Mucosa of descending colon (tissue), 3 donors: ENCODE data around the gene NCKIPSD. TPM values are rescaled to one million over a fixed set of nuclear protein-coding genes. Genes with fewer than 3 reads are reported as not detected.

Source experiments
- ATAC-seq: fragments of 200-7000 bp; cut with Tn5 transposase; one replicate; pipeline ENCODE4 v1.9.1; 2020; ENCODE audit warnings: mild to moderate bottlenecking, moderate library complexity
- DNase-seq, 3 donors: peaks; one replicate each; pipeline ENCODE4 v3.0.0-alpha.2; 2020
- H3K36me3 ChIP-seq: fragments of 200-600 bp; one replicate; pipeline ENCODE4 v1.8.0; 2021; ENCODE audit warnings: low read depth, mild to moderate bottlenecking
- H3K4me1 ChIP-seq: fragments of 200-600 bp; one replicate; pipeline ENCODE4 v1.8.0; 2021; ENCODE audit warnings: low read depth, mild to moderate bottlenecking
- H3K4me3 ChIP-seq: fragments of 200-600 bp; one replicate; pipeline ENCODE4 v1.8.0; 2021; ENCODE audit warnings: mild to moderate bottlenecking
- H3K9me3 ChIP-seq: fragments of 200-600 bp; one replicate; pipeline ENCODE4 v1.8.0; 2021; ENCODE audit warnings: mild to moderate bottlenecking
- CTCF ChIP-seq: fragments of 200-600 bp; IDR thresholded peaks from one replicate; pipeline ENCODE4 v1.8.0; 2022; ENCODE audit warnings: antibody characterized with exemption, mild to moderate bottlenecking
- intact Hi-C, 2 donors: fragments of 100-400 bp; cut with DNase I in 1 of 2; cut with micrococcal nuclease in 1 of 2; formaldehyde crosslinking; loops; one replicate each; pipeline versions ENCODE4 v1.11.0 to v1.11.1; 2022; cut with DNase I, micrococcal nuclease
- total RNA-seq, 3 donors: library from RNA; stranded (reverse); fragmentation: NEBNext Ultra II Directional in 2 of 3; extraction: Animal tissue kit (Norgen Biotek cat#: 25700) in 2 of 3; gene quantifications; one replicate each; pipeline versions ENCODE4 v1.2.1 to v1.2.4, GENCODE V29; 2021 to 2023
- donor health status: DM: no; HTN: no; CAD: no; lungs with moderate emphysema.
- donor health status: DM: no; HTN: no; CAD: no.
- donor health status: DM: no; HTN: yes; CAD: no.

The NCKIPSD gene
- total RNA-seq, 3 donors from 2014 or later = 21.7 to 27.3 (median 23.7) TPM

- H3K4me3 ChIP-seq = no peak overlapping the region
- DNase-seq = peak in 1 of 3 donors; percentile 38
- intact Hi-C loops = no loop called here
- peaks cover 12% of the 10 kb centered on the region for H3K4me1 ChIP-seq
- TF ChIP-seq CTCF = no peak
- peak; percentile 24 for ATAC-seq
- no peaks in the 10 kb centered on the region for H3K36me3 ChIP-seq
- no peaks in the 10 kb centered on the region for H3K9me3 ChIP-seq
These were observed 6.0 kb downstream of the NCKIPSD start for GRCh38 chr3:48679411-48680391.

- DNase-seq (peak in 1 of 3 donors; percentile 44), ATAC-seq (peak; percentile 19)
- no peaks in the 10 kb centered on the region for H3K9me3 ChIP-seq
- peaks cover 4% of the 10 kb centered on the region for H3K4me1 ChIP-seq
- intact Hi-C loops = no loop called here
- TF ChIP-seq CTCF = no peak
- H3K36me3 ChIP-seq = no peaks in the 10 kb centered on the region
- no peak overlapping the region for H3K4me3 ChIP-seq
These were observed 6.9 kb downstream of the NCKIPSD start for GRCh38 chr3:48678566-48679380.

- H3K36me3 ChIP-seq = no peaks in the 10 kb centered on the region
- H3K4me3 ChIP-seq = no peak overlapping the region
- ATAC-seq (no peak), DNase-seq (no peak)
- H3K9me3 ChIP-seq = no peaks in the 10 kb centered on the region
- no peaks in the 10 kb centered on the region for H3K4me1 ChIP-seq
- no peak for TF ChIP-seq CTCF
- intact Hi-C loops = no loop called here
These were observed 7.7 kb downstream of the NCKIPSD start for GRCh38 chr3:48678056-48678455.

- H3K9me3 ChIP-seq = no peaks in the 10 kb centered on the region
- no peak for ATAC-seq
- intact Hi-C loops = no loop called here
- H3K4me1 ChIP-seq = no peaks in the 10 kb centered on the region
- H3K36me3 ChIP-seq = no peaks in the 10 kb centered on the region
- H3K4me3 ChIP-seq = no peak overlapping the region
- peak in 1 of 3 donors; percentile 40 for DNase-seq
- TF ChIP-seq CTCF = no peak
These were observed 11.2 kb downstream of the NCKIPSD start for GRCh38 chr3:48674505-48674904.

GRCh38 chr3:48672522-48672921 is 13.2 kb downstream of the NCKIPSD start:
- no peaks in the 10 kb centered on the region for H3K9me3 ChIP-seq
- no peak for TF ChIP-seq CTCF
- no peaks in the 10 kb centered on the region for H3K36me3 ChIP-seq
- DNase-seq (no peak), ATAC-seq (no peak)
- no peak overlapping the region for H3K4me3 ChIP-seq
- no peaks in the 10 kb centered on the region for H3K4me1 ChIP-seq
- intact Hi-C loops = no loop called here
